CD4-positive, alpha-beta T cell treated with Interferon gamma for 1 hour (primary cell): ENCODE data around the gene MYL6.
"Not testable (repeated sequence)": the region's sequence is repeated elsewhere in the genome, so short reads cannot be mapped to it uniquely, and the experiment has no call there.

Experiments
- DNase-seq: peaks from one replicate; pipeline ENCODE4 v3.0.0-alpha.2; 2020

Gene MYL6

DNA sequence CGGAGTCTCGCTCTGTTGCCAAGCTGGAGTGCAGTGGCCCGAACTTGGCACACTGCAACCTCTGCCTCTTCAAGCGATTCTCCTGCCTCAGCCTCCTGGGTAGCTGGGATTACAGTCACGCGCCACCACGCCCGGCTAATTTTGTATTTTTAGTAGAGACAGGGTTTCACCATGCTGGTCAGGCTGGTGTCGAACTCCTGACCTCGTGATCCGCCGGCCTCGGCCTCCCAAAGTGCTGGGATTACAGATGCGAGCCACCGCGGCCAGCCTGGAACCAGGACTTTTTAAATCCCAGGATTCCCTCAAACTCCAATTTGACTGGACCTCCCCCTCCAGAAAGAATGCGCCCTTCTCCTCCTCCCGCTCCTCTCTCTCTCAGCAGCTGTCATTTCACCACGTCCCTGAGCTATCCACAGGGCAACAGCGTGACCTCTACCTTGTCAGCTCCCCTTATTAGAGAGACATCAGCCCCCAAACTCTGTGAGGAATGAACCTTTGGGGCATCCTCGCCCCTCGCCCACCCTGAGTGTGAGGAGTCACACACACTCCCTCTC, 28.1 kb upstream of the MYL6 start:
- no peak for DNase-seq

- no peak for DNase-seq
These were observed 27.3 kb upstream of the MYL6 start for GRCh38 chr12:56130876-56131275.

GRCh38 chr12:56134897-56135296, 23.3 kb upstream of the MYL6 start:
- no peak for DNase-seq

GRCh38 chr12:56137853-56138571, 20.1 kb upstream of the MYL6 start:
- DNase-seq = no peak

- no peak for DNase-seq
These were observed 16.0 kb upstream of the MYL6 start for GRCh38 chr12:56141946-56142784.

DNA sequence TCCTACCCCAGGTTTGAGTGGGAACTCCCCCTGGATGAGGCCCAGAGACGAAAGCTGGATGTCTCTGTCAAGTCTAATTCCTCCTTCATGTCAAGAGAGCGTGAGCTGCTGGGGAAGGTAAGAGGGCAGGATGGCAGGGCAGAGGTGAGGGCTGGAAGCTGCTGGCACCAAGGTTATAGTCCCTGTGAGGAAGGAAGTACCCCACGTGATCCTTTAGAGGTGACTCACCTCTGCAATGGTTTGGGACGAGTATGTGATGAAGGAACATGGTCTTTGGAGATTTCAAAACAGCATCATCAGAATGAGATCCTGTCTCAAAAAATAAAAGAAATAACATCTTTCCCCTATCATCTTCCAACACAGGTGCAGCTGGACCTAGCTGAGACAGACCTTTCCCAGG, 14.9 kb upstream of the MYL6 start:
- no peak for DNase-seq

- no peak for DNase-seq
These were observed 14.3 kb upstream of the MYL6 start for GRCh38 chr12:56143870-56144269.

DNA sequence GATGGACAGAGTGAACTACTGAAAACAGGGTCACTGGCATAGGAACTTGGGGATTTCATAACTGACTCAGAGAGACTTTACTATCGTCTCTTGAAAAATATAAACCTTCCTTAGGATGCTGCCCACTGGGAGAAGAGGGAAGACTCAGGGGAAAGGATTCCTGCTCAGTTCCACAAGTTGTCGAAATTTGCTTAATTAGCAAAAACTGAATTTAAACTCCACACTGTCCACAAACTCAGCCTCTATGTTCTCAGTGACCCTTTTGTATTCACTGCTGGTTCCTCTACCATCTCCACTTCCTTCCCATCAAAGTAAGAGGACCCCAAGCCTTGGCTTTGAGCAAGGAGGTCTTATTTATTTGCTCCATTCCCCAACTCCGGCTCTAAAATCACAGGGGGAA, 12.9 kb upstream of the MYL6 start:
- DNase-seq = no peak

- no peak for DNase-seq
These were observed 11.4 kb upstream of the MYL6 start for GRCh38 chr12:56146492-56147460.

DNA sequence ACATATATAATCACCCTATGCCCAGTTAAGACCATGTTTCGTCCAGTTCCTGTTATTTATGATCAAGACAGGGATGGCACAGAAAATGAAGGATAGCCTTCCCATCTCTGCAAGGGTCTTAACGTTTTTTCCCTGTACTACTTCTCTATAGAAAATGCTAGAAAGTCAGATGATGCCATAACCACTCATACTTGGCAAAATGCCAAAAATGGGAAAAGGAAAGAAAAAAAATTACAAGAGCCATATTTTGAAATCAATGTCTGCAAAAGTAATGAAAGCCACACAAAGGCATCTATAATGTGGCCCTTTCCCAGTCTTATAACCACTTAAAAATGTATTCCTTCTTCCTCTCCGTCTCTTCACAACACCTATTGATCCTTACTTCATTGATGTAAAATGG, 7.6 kb upstream of the MYL6 start:
- no peak for DNase-seq

DNA sequence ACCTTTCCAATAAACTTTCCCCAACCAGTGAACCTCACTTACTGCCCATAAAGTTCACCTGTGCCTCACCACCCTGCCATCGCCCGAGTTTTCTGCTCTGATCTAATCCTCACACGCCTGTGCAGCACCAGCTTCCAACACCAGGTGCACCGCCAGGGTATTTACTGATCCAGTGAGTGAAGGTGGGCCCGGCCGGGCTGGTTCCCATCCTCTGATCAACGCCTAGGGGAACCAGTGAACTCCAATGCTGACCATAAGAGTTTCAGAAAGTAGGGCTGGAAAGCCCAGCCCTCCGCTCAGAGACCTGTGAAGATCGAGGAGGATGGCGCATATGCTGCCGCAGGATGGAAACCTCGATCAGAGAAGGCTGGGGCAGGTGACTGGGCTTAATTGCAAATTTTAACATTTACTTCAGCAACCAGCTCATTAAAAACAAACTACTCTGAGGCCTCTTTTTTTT, 6.5 kb upstream of the MYL6 start:
- DNase-seq = peak; percentile 52

DNA sequence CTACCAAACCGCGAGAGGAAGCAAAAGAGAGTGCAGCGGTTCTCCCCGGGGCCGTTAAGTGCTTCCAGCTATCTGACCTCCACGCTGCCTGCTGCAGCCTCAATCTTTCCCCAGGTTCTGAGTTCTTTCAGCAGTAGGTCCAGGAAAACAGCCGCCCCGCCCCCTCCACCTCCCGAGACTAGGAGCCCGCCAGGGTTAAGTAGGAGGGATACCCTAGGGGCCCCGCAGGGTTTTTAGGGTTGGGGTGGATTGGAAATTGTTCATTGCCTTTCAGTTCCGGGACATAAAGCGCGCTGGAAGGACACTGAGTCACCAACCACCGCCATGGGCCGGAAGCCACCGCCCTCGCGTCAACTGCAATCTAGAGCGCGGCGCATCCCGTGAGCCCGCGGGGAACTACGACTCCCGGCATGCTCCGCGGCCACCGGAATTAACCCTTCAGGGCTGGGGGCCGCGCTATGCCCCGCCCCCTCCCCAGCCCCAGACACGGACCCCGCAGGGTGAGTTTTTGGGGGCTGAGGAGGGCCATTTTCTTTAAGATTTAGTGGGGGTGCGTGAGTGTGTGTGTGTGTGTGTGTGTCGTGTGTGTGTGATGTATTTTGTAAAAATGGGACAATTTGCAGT, 5.9 kb upstream of the MYL6 start, which contains the start of gene MYL6B:
TSS of gene MYL6B (plus strand) at position 456 of the 624 bp plus-strand sequence. CDS start 1,332 bp downstream, outside the sequence.
- peak; percentile 87 for DNase-seq

- DNase-seq = no peak
These were observed 5.1 kb upstream of the MYL6 start for GRCh38 chr12:56152756-56153677.

- DNase-seq = no peak
These were observed 4.5 kb upstream of the MYL6 start for GRCh38 chr12:56153678-56154065.

GRCh38 chr12:56154246-56154771, 3.9 kb upstream of the MYL6 start:
- no peak for DNase-seq

DNA sequence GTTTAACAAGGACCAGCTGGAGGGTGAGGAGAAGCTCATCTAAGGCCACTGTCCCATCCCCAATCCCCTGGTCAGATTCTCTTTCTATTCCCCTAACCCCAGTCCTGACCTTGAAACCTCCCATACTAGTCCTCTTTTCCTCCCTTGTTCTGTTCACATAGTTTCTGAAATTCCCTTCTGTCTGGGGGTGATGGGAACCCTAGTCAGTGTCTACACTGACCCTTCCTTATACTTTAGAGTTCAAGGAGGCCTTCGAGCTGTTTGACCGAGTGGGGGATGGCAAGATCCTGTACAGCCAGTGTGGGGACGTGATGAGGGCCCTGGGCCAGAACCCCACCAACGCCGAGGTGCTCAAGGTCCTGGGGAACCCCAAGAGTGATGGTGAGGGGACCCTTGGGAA, 3.3 kb upstream of the MYL6 start:
- DNase-seq = no peak

DNA sequence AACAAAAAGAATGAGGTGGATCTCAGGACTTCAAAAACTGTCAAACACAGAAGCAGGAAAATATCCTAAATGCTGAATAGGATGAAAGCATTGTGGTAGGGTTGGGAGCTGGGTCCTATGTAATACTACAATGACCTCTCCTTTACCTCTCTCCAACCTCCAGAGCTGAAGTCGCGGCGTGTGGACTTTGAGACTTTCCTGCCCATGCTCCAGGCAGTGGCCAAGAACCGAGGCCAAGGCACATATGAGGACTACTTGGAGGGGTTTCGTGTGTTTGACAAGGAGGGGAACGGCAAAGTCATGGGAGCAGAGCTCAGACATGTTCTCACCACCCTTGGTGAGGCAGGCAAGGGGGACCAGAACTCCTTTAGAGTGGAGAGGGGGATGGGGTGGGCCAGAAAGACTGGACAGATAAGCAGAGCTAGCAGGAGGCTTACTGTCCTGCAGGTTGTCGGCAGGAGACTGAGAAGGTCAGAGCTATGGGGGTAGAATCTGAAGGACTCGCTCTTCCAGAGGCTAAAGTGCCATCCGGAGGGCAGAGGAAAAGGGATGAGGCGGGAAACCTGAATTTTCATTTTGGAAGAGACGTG, 2.8 kb upstream of the MYL6 start:
- DNase-seq = no peak

DNA sequence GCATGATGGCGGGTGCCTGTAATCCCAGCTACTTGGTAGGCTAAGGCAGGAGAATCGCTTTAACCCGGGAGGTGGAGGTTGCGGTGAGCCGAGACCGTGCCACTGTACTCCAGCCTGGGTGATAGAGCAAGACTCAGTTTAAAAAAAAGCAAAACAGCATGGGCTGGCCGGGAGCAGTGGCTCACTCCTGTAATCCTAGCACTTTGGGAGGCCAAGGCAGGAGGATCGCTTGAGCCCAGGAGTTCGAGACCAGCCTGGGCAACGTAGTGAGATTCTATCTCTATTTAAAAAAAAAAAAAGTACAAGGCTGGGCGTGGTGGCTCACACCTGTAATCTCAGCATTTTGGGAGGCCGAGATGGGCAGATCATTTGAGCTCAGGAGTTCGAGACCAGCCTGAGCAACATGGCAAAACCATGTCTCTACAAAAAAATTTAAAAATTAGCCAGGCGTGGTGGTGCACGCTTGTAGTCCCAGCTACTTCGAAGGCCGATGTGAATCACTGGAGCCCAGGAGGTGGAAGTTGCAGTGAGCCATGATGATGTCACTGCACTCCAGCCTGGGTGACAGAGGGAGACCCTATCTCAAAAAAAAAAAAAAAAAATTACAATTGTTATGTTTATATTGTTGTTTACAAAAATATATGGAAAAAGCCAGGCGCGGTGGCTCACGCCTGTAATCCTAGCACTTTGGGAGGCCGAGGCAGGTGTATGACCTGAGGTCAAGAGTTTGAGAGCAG, 1.5 kb upstream of the MYL6 start:
- not testable (repeated sequence) for DNase-seq

GRCh38 chr12:56157201-56158028, 744 bp upstream of the MYL6 start:
- peak; percentile 64 for DNase-seq
